ENCODE measurements around the gene GSTT2.
A peak's percentile ranks its signal among the peaks of the same experiment; 100 is the strongest.
"Not testable (repeated sequence)": the region's sequence is repeated elsewhere in the genome, so short reads cannot be mapped to it uniquely, and the experiment has no call there.

Gene GSTT2

DNA sequence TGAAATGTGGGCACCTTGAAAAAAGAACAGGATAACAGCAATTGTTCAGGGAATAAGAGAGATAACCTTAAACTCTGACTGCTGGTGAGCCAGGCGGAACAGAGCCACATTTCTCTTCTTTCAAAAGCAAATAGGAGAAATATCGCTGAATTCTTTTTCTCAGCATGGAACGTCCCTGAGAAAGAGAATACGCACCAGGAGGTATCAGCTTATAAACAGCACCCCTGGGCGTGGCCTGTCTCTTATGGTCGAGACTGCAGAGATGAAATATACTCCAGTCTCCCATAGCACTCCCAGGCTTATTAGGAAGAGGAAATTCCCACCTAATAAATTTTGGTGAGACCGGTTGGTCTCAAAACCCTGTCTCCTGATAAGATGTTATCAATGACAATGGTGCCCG lies 24.0 kb upstream of the GSTT2 start:
- 0 out of 2 replicates have a peak overlapping the region, but pooled peaks have one; percentile 26 for H3K4me3 ChIP-seq (ENCODE audit: low read length)
- not testable (repeated sequence) for H3K36me3 ChIP-seq (ENCODE audit: insufficient read depth, low read length)
- 16% methylated on average over 6 of the region's 8 CpGs for WGBS

DNA sequence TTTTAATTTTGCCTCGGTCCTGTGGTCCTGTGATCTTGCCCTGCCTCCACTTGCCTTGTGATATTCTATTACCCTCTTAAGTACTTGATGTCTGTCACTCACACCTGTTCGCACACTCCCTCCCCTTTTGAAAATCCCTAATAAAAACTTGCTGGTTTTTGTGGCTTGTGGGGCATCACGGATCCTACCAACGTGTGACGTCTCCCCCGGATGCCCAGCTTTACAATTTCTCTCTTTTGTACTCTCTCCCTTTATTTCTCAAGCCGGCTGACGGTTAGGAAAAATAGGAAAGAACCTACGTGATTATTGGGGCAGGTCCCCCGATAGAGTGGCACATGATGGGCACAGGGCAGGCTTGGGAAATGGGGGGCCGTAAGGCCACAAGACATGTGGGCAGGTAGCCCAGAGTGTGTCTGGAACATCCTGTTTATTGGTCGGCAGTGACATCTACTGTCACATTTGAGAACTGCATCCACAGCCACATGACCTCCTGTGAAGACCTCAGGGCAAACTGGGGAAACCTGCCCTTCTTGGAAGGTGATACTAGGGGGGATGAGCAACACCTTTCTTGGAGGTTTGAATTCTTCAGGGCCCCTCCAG lies 23.5 kb upstream of the GSTT2 start:
- WGBS: 2% methylated on average over 12 of the region's 12 CpGs
- Histone ChIP-seq H3K27ac (ENCODE audit: low read depth, low read length) (peak overlapping the region; percentile 80; the same call in 1 of the 2 replicates), H3K9ac (ENCODE audit: low read depth, low read length) (0 out of 2 replicates have a peak overlapping the region, but pooled peaks have one; percentile 13), H3K4me1 (ENCODE audit: insufficient read depth, low read length) (peaks cover 12% of the 10 kb centered on the region), H3K4me3 (ENCODE audit: low read length) (peak overlapping the region; percentile 19; the same call in 1 of the 2 replicates)
- H3K36me3 ChIP-seq (ENCODE audit: insufficient read depth, low read length); H3K9me3 ChIP-seq (ENCODE audit: insufficient read depth, low read depth, low read length); H3K27me3 ChIP-seq (ENCODE audit: insufficient read depth, low read length): not testable (repeated sequence)

More for the DNA sequence above, 24.0 kb upstream of the GSTT2 start:
- Histone ChIP-seq H3K4me1 (ENCODE audit: insufficient read depth, low read length) (peaks cover 12% of the 10 kb centered on the region), H3K27ac (ENCODE audit: low read depth, low read length) (peak overlapping the region; percentile 80; the same call in 1 of the 2 replicates)
- not testable (repeated sequence) for H3K9me3 ChIP-seq (ENCODE audit: insufficient read depth, low read depth, low read length); H3K27me3 ChIP-seq (ENCODE audit: insufficient read depth, low read length); H3K9ac ChIP-seq (ENCODE audit: low read depth, low read length)

DNA sequence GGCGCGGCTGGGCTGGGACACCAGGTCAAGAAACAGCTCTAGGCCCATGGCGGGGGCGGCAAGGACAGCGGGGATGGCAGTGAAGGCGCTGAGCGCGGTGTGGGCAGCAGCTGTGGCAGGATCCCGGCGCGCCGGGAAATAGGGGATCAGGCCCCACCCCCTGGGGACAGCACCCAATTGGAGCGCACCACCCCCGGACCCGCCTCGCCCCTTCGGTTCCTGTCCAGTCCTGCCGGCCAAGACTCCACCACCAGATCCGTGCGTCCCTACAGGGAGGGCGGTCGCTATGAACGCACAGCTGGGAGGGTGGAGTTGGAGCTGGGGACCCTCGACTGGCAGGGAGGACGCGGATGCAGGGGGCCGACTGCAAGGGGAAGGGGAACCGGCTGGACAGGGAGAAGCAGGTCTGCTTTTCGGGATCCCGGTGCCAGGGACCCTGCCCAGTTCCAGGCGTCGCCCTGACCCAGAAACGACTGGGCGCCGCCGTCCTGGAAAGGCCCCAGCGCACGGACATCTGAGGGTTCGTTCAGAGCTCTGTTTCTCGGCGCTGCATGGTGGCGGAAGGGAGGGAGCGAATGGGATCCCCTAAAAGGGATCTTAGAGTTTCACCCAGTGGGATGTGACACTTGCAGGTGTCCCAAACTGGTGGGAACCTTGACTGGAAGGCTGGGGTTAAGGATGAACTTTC lies 18.7 kb upstream of the GSTT2 start, which contains the start of gene GSTT2B:
GSTT2B (minus strand) TSS at position 112 of the 688 bp plus-strand sequence; CDS start at position 48, 64 bp downstream.
- no CpG with 5 or more reads among the region's 43 CpGs for WGBS
- H3K36me3 ChIP-seq (ENCODE audit: insufficient read depth, low read length); H3K27me3 ChIP-seq (ENCODE audit: insufficient read depth, low read length); H3K9ac ChIP-seq (ENCODE audit: low read depth, low read length); H3K4me1 ChIP-seq (ENCODE audit: insufficient read depth, low read length); H3K27ac ChIP-seq (ENCODE audit: low read depth, low read length); H3K9me3 ChIP-seq (ENCODE audit: insufficient read depth, low read depth, low read length): not testable (repeated sequence)
- peak within 1 kb of the TSS; percentile 33 for H3K4me3 ChIP-seq (ENCODE audit: low read length)

DNA sequence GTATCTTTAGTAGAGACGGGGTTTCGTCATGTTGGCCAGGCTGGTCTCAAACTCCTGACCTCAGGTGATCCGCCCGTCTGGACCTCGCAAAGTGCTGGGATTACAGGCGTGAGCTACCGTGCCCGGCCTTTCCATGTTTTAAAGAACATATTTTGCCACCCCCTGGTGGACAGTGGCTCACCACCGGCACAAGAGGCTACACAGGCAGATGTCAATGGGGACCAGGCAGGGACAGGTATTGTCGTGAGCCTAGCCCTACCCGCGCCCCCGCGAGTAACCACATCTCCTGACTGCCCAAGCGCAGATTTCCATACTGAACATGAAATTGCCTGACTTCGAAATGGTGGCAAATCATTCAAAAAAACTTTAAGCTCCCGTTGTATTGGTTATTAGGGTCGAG lies 13.8 kb upstream of the GSTT2 start:
- no CpG with 5 or more reads among the region's 18 CpGs for WGBS
- H3K9me3 ChIP-seq (ENCODE audit: insufficient read depth, low read depth, low read length); H3K27ac ChIP-seq (ENCODE audit: low read depth, low read length); H3K27me3 ChIP-seq (ENCODE audit: insufficient read depth, low read length); H3K4me1 ChIP-seq (ENCODE audit: insufficient read depth, low read length); H3K4me3 ChIP-seq (ENCODE audit: low read length); H3K9ac ChIP-seq (ENCODE audit: low read depth, low read length): not testable (repeated sequence)
- H3K36me3 ChIP-seq (ENCODE audit: insufficient read depth, low read length): peaks cover 19% of the 10 kb centered on the region

DNA sequence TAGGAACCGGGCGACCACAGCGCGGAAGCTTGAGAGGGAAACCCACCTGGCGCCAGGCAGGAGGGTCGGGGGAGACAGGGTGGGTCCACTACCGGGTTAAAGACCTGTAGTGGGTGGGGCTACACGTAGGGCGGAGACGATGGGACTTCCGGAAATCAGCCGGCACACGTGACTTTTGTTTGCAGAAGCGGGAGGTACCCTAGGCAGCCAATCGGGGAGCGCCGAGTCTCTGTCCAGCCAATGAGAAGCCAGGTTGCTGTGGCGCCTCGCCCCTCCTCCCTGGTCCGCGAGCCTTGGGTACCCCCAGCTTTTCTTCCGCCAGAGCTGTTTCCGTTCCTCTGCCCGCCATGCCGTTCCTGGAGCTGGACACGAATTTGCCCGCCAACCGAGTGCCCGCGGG lies 13.4 kb upstream of the GSTT2 start, which contains the start of gene DDTL:
DDTL (plus strand) TSS at position 321 of the 400 bp plus-strand sequence; CDS start at position 348, 27 bp downstream.
- WGBS: no CpG with 5 or more reads among the region's 30 CpGs
- not testable (repeated sequence) for H3K27ac ChIP-seq (ENCODE audit: low read depth, low read length); H3K27me3 ChIP-seq (ENCODE audit: insufficient read depth, low read length); H3K4me1 ChIP-seq (ENCODE audit: insufficient read depth, low read length); H3K4me3 ChIP-seq (ENCODE audit: low read length); H3K9ac ChIP-seq (ENCODE audit: low read depth, low read length); H3K9me3 ChIP-seq (ENCODE audit: insufficient read depth, low read depth, low read length)
- peaks cover 24% of the 10 kb centered on the region for H3K36me3 ChIP-seq (ENCODE audit: insufficient read depth, low read length)

DNA sequence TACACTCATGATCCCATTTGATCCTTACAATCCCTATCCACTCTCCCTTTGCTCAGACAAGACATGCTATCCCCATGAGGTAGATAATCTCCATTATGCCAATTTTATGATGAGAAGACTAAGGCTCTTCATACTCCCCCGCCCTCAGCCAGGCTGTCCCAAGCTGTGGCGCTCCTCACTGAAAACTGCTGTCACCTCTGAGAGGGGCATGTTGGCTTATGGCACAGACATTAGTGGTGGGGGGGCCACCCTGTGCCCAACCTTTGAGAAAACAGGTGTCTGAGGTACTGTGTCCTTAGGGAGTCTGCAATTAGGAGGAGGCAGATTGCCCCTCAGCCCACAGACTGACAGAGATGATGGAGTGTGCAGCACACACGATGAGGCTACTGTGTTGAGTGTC lies 10.9 kb upstream of the GSTT2 start:
- Histone ChIP-seq H3K9me3 (ENCODE audit: insufficient read depth, low read depth, low read length) (no peaks in the 10 kb centered on the region), H3K27me3 (ENCODE audit: insufficient read depth, low read length) (no peaks in the 10 kb centered on the region), H3K27ac (ENCODE audit: low read depth, low read length) (no peak overlapping the region), H3K36me3 (ENCODE audit: insufficient read depth, low read length) (peaks cover 29% of the 10 kb centered on the region), H3K4me1 (ENCODE audit: insufficient read depth, low read length) (no peaks in the 10 kb centered on the region), H3K4me3 (ENCODE audit: low read length) (no peak overlapping the region), H3K9ac (ENCODE audit: low read depth, low read length) (no peak overlapping the region)
- WGBS: 96% methylated on average over 3 of the region's 3 CpGs

DNA sequence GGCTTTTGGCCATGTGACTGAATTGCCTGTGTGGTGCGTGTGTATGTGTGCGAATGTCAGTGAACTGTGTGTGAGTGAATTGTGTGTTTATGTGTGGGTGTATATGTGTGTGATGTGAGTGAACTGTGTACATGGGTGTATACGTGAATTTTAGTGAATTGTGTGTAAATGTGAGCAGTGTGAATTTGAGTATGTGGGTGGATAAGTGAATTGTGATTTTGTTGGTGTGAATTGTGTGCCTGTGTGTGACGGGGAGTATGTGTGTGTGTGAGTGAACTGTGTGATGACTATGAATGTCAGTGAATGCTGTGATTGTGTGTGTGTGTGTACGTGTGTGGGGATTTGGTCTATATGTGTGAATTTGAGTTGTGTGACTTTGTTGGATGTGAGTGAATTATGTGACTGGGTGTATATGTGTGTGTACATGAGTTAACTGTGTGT lies 9.7 kb upstream of the GSTT2 start:
- no peak overlapping the region for H3K4me3 ChIP-seq (ENCODE audit: low read length)
- H3K36me3 ChIP-seq (ENCODE audit: insufficient read depth, low read length): peaks cover 29% of the 10 kb centered on the region
- H3K9ac ChIP-seq (ENCODE audit: low read depth, low read length): no peak overlapping the region
- 92% methylated on average over 5 of the region's 5 CpGs for WGBS
- H3K4me1 ChIP-seq (ENCODE audit: insufficient read depth, low read length): no peaks in the 10 kb centered on the region
- no peak overlapping the region for H3K27ac ChIP-seq (ENCODE audit: low read depth, low read length)
- no peaks in the 10 kb centered on the region for H3K9me3 ChIP-seq (ENCODE audit: insufficient read depth, low read depth, low read length)
- H3K27me3 ChIP-seq (ENCODE audit: insufficient read depth, low read length): no peaks in the 10 kb centered on the region

DNA sequence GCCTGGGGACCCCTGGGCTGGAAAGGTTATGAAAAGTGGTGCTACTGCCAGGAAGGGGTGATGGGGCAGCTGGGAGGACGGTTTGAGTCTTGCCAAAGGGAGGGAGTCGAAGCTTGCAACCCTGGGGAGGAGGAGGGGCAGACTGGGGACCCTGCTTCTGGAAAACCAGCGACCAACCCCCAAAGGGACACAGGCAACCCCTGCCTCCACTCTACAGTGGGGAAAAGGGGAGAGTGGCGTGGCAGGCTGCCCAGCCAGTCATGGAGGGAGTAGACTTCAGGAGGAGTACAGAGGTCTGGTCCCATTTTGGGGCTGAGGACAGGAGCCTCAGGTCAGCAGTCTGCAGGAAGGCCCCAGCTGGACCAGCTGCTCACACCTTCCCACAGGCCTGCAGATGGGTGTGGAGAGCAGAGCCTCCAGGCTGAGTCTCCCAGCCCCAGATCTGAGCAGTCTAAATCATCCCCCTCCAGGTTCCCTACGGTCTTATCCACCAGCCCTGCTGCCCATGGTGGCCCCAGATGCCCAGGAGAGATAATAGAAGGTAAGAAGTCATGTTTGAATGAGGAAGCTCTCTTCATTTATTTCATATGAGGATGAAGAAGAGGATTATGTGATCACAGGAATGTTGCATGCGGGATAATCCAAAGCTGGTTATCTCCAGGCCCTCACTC lies 9.0 kb upstream of the GSTT2 start:
- no peak overlapping the region for H3K9ac ChIP-seq (ENCODE audit: low read depth, low read length)
- no peak overlapping the region for H3K4me3 ChIP-seq (ENCODE audit: low read length)
- WGBS: 87% methylated on average over 6 of the region's 6 CpGs

DNA sequence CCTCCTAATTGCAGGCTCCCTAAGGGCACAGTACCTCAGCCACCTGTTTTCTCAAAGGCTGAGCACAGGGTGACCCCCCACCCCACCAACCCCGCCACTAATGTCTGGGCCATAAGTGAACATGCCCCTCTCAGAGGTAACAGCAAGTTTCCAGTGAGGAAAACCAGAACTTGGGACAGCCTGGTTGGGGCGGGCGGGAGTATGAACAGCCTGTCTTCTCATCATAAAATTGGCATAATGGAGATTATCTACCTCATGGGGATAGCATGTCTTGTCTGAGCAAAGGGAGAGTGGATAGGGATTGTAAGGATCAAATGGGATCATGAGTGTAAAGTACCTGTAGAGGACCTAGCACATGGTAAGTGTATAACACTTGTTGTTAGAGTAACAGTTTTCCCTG lies 8.0 kb upstream of the GSTT2 start:
- not testable (repeated sequence) for H3K27ac ChIP-seq (ENCODE audit: low read depth, low read length); H3K9me3 ChIP-seq (ENCODE audit: insufficient read depth, low read depth, low read length); H3K4me3 ChIP-seq (ENCODE audit: low read length); H3K9ac ChIP-seq (ENCODE audit: low read depth, low read length); H3K4me1 ChIP-seq (ENCODE audit: insufficient read depth, low read length); H3K27me3 ChIP-seq (ENCODE audit: insufficient read depth, low read length)
- over 99% methylated on average over 3 of the region's 3 CpGs for WGBS
- peaks cover 29% of the 10 kb centered on the region for H3K36me3 ChIP-seq (ENCODE audit: insufficient read depth, low read length)

More for the DNA sequence above, 9.0 kb upstream of the GSTT2 start:
- H3K36me3 ChIP-seq (ENCODE audit: insufficient read depth, low read length): peaks cover 29% of the 10 kb centered on the region
- H3K27ac ChIP-seq (ENCODE audit: low read depth, low read length): no peak overlapping the region
- H3K4me1 ChIP-seq (ENCODE audit: insufficient read depth, low read length): no peaks in the 10 kb centered on the region
- no peaks in the 10 kb centered on the region for H3K9me3 ChIP-seq (ENCODE audit: insufficient read depth, low read depth, low read length)
- no peaks in the 10 kb centered on the region for H3K27me3 ChIP-seq (ENCODE audit: insufficient read depth, low read length)

DNA sequence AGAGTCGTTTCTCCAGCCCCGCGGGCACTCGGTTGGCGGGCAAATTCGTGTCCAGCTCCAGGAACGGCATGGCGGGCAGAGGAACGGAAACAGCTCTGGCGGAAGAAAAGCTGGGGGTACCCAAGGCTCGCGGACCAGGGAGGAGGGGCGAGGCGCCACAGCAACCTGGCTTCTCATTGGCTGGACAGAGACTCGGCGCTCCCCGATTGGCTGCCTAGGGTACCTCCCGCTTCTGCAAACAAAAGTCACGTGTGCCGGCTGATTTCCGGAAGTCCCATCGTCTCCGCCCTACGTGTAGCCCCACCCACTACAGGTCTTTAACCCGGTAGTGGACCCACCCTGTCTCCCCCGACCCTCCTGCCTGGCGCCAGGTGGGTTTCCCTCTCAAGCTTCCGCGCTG lies 5.6 kb upstream of the GSTT2 start, which contains the start of gene DDT:
DDT (minus strand) TSS at position 97 of the 400 bp plus-strand sequence; CDS start at position 70, 27 bp downstream.
- H3K4me3 ChIP-seq (ENCODE audit: low read length); H3K9ac ChIP-seq (ENCODE audit: low read depth, low read length): not testable (repeated sequence)
- WGBS: no CpG with 5 or more reads among the region's 29 CpGs

DNA sequence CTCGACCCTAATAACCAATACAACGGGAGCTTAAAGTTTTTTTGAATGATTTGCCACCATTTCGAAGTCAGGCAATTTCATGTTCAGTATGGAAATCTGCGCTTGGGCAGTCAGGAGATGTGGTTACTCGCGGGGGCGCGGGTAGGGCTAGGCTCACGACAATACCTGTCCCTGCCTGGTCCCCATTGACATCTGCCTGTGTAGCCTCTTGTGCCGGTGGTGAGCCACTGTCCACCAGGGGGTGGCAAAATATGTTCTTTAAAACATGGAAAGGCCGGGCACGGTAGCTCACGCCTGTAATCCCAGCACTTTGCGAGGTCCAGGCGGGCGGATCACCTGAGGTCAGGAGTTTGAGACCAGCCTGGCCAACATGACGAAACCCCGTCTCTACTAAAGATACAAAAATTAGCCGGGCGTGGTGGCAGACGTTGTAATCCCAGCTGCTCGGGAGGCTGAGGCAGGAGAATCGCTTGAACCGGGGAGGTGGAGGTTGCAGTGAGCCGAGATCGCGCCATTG lies 5.0 kb upstream of the GSTT2 start:
- H3K9ac ChIP-seq (ENCODE audit: low read depth, low read length); H3K4me1 ChIP-seq (ENCODE audit: insufficient read depth, low read length); H3K9me3 ChIP-seq (ENCODE audit: insufficient read depth, low read depth, low read length); H3K27me3 ChIP-seq (ENCODE audit: insufficient read depth, low read length); H3K4me3 ChIP-seq (ENCODE audit: low read length); H3K27ac ChIP-seq (ENCODE audit: low read depth, low read length): not testable (repeated sequence)
- peaks cover 21% of the 10 kb centered on the region for H3K36me3 ChIP-seq (ENCODE audit: insufficient read depth, low read length)
- WGBS: 31% methylated on average over 6 of the region's 27 CpGs

More for the DNA sequence above, 5.6 kb upstream of the GSTT2 start, which contains the start of gene DDT:
- not testable (repeated sequence) for H3K27ac ChIP-seq (ENCODE audit: low read depth, low read length); H3K9me3 ChIP-seq (ENCODE audit: insufficient read depth, low read depth, low read length); H3K27me3 ChIP-seq (ENCODE audit: insufficient read depth, low read length); H3K4me1 ChIP-seq (ENCODE audit: insufficient read depth, low read length)
- H3K36me3 ChIP-seq (ENCODE audit: insufficient read depth, low read length): peaks cover 27% of the 10 kb centered on the region
